ENCODE data around the gene DLL4.

Gene DLL4

GRCh38 chr15:40918146-40918798 lies 10.9 kb upstream of the DLL4 start:
- DNase-seq (ENCODE audit: low read depth) = no peak
- H3K4me3 ChIP-seq (ENCODE audit: low read depth, low read length) = no peak overlapping the region
- no peak for TF ChIP-seq CTCF (IDR thresholded peaks at IDR 0.05; ENCODE audit: low read depth, low read length, missing control alignments)
- in situ Hi-C loops (cut with HindIII; ENCODE audit: low sequenced_read_pairs) = no loop called here

- no peak overlapping the region for H3K4me3 ChIP-seq (ENCODE audit: low read depth, low read length)
- in situ Hi-C loops (cut with HindIII; ENCODE audit: low sequenced_read_pairs) = no loop called here
- no peak for DNase-seq (ENCODE audit: low read depth)
- no peak for TF ChIP-seq CTCF (IDR thresholded peaks at IDR 0.05; ENCODE audit: low read depth, low read length, missing control alignments)
Observed at GRCh38 chr15:40918799-40919392, 10.2 kb upstream of the DLL4 start.

GRCh38 chr15:40921949-40922607 lies 7.1 kb upstream of the DLL4 start:
- no peak overlapping the region for H3K4me3 ChIP-seq (ENCODE audit: low read depth, low read length)
- no peak for DNase-seq (ENCODE audit: low read depth)
- in situ Hi-C loops (cut with HindIII; ENCODE audit: low sequenced_read_pairs) = no loop called here
- TF ChIP-seq CTCF (IDR thresholded peaks at IDR 0.05; ENCODE audit: low read depth, low read length, missing control alignments) = no peak

- no peak for DNase-seq (ENCODE audit: low read depth)
- H3K4me3 ChIP-seq (ENCODE audit: low read depth, low read length) = no peak overlapping the region
- no peak for TF ChIP-seq CTCF (IDR thresholded peaks at IDR 0.05; ENCODE audit: low read depth, low read length, missing control alignments)
- in situ Hi-C loops (cut with HindIII; ENCODE audit: low sequenced_read_pairs) = no loop called here
Observed at GRCh38 chr15:40922608-40923005, 6.5 kb upstream of the DLL4 start.

- in situ Hi-C loops (cut with HindIII; ENCODE audit: low sequenced_read_pairs) = no loop called here
- TF ChIP-seq CTCF (IDR thresholded peaks at IDR 0.05; ENCODE audit: low read depth, low read length, missing control alignments) = no peak
Observed at GRCh38 chr15:40923551-40923950, 5.6 kb upstream of the DLL4 start.

GRCh38 chr15:40925495-40925862 lies 3.7 kb upstream of the DLL4 start:
- no peak for DNase-seq (ENCODE audit: low read depth)
- in situ Hi-C loops (cut with HindIII; ENCODE audit: low sequenced_read_pairs) = no loop called here
- H3K4me3 ChIP-seq (ENCODE audit: low read depth, low read length) = no peak overlapping the region
- no peak for TF ChIP-seq CTCF (IDR thresholded peaks at IDR 0.05; ENCODE audit: low read depth, low read length, missing control alignments)

More at GRCh38 chr15:40923551-40923950, 5.6 kb upstream of the DLL4 start:
- no peak for DNase-seq (ENCODE audit: low read depth)
- H3K4me3 ChIP-seq (ENCODE audit: low read depth, low read length) = no peak overlapping the region

Data from astrocyte of the cerebellum (primary cell).